ENCODE measurements around the gene OR52K2. TPM values are rescaled to one million over a fixed set of nuclear protein-coding genes. Genes with fewer than 3 reads are reported as not detected.

The OR52K2 gene
- total RNA-seq, 2 donors from 2014 or later = not detected

GRCh38 chr11:4495487-4495886 is 46.4 kb downstream of the OR52K2 start:
- ATAC-seq (replicated peaks) = no peak
- no peak overlapping the region for H3K27ac Mint-ChIP-seq
- peaks cover 6% of the 10 kb centered on the region for H3K4me1 Mint-ChIP-seq
- no peaks in the 10 kb centered on the region for H3K36me3 Mint-ChIP-seq (ENCODE audit: low read depth)
- no peak overlapping the region for H3K4me3 Mint-ChIP-seq
- peaks cover 30% of the 10 kb centered on the region for H3K27me3 Mint-ChIP-seq
- H3K9me3 Mint-ChIP-seq = no peaks in the 10 kb centered on the region

- H3K27me3 Mint-ChIP-seq = peaks cover 30% of the 10 kb centered on the region
- H3K9me3 Mint-ChIP-seq = no peaks in the 10 kb centered on the region
- H3K4me1 Mint-ChIP-seq = peaks cover 6% of the 10 kb centered on the region
- H3K27ac Mint-ChIP-seq = no peak overlapping the region
- H3K36me3 Mint-ChIP-seq (ENCODE audit: low read depth) = no peaks in the 10 kb centered on the region
- no peak for ATAC-seq (replicated peaks)
- no peak overlapping the region for H3K4me3 Mint-ChIP-seq
Measured at GRCh38 chr11:4495986-4496385, 46.9 kb downstream of the OR52K2 start.

- ATAC-seq (replicated peaks) = no peak
- Mint-ChIP-seq H3K27ac (no peak overlapping the region), H3K9me3 (no peaks in the 10 kb centered on the region), H3K36me3 (ENCODE audit: low read depth) (no peaks in the 10 kb centered on the region), H3K4me3 (no peak overlapping the region), H3K27me3 (peaks cover 27% of the 10 kb centered on the region), H3K4me1 (peaks cover 6% of the 10 kb centered on the region)
Measured at GRCh38 chr11:4496557-4497248, 47.6 kb downstream of the OR52K2 start.

Other genes with a start within 250 kb of the OR52K2 start
- not detected for gene OR52B4, start 80.9 kb upstream of the OR52K2 start, total RNA-seq
- 10 to 100 TPM; 26.5 to 36.0 TPM for gene TRIM21, start 55.6 kb upstream of the OR52K2 start, total RNA-seq
- gene OR52K1, start 33.4 kb downstream of the OR52K2 start, total RNA-seq = under 1 TPM in 1 of 2 donors, not detected in 1; 0.05 TPM
- not detected for gene OR52M1, start 95.9 kb downstream of the OR52K2 start, total RNA-seq
- gene OR52I2, start 132.4 kb downstream of the OR52K2 start, total RNA-seq = not detected
- under 1 TPM in 1 of 2 donors, not detected in 1; 0.13 TPM for gene OR52I1, start 144.7 kb downstream of the OR52K2 start, total RNA-seq
- 1 to 10 TPM; 5.3 to 7.9 TPM for gene TRIM68, start 158.9 kb downstream of the OR52K2 start, total RNA-seq
- not detected for gene OR51D1, start 188.2 kb downstream of the OR52K2 start, total RNA-seq
- gene OR51E1, start 194.7 kb downstream of the OR52K2 start, total RNA-seq = not detected
- gene OR51E2, start 248.6 kb downstream of the OR52K2 start, total RNA-seq = not detected

Measured in activated T-helper 17 cell treated with anti-CD3 and anti-CD28 coated beads, Interleukin-2, amount 50 U/mL, for 72 hours (primary cell).